Ureter (tissue), 1 donor: ENCODE data around the gene UBXN6. TPM values are rescaled to one million over a fixed set of nuclear protein-coding genes. Genes with fewer than 3 reads are reported as not detected.

Source experiments
- DNase-seq: peaks from one replicate; pipeline ENCODE4 v3.0.0-alpha.2; 2020; ENCODE audit warnings: low spot score
- total RNA-seq: library from RNA; stranded (reverse); gene quantifications from one replicate; pipeline ENCODE4 v1.2.4, GENCODE V29; 2023
- donor health status: DM: yes; HTN: yes; CAD: no.

UBXN6 gene
- total RNA-seq, 1 donor from 2014 or later = 107 TPM

GRCh38 chr19:4456843-4457653 is 546 bp downstream of the UBXN6 start:
- DNase-seq = no peak

GRCh38 chr19:4456476-4456842 is 1.1 kb downstream of the UBXN6 start:
- no peak for DNase-seq

GRCh38 chr19:4455719-4456475 is 1.7 kb downstream of the UBXN6 start:
- peak; percentile 86 for DNase-seq

- DNase-seq = peak; percentile 77
Observed at GRCh38 chr19:4454747-4455718, 2.6 kb downstream of the UBXN6 start.

- DNase-seq = no peak
Observed at GRCh38 chr19:4453232-4454179, 4.1 kb downstream of the UBXN6 start.

- DNase-seq = no peak
Observed at GRCh38 chr19:4452230-4452990, 5.2 kb downstream of the UBXN6 start.

GRCh38 chr19:4449639-4450028 is 8.0 kb downstream of the UBXN6 start:
- no peak for DNase-seq

GRCh38 chr19:4449022-4449638 is 8.5 kb downstream of the UBXN6 start:
- DNase-seq = peak; percentile 76

- DNase-seq = no peak
Observed at GRCh38 chr19:4448147-4448985, 9.2 kb downstream of the UBXN6 start.

GRCh38 chr19:4447327-4448146 is 10.1 kb downstream of the UBXN6 start:
- no peak for DNase-seq

- no peak for DNase-seq
Observed at GRCh38 chr19:4446704-4447200, 10.8 kb downstream of the UBXN6 start.

- DNase-seq = no peak
Observed at GRCh38 chr19:4445963-4446703, 11.5 kb downstream of the UBXN6 start.

- no peak for DNase-seq
Observed at GRCh38 chr19:4444765-4445741, 12.5 kb downstream of the UBXN6 start.

GRCh38 chr19:4443966-4444764 is 13.4 kb downstream of the UBXN6 start:
- no peak for DNase-seq

- no peak for DNase-seq
Observed at GRCh38 chr19:4443188-4443587, 14.4 kb downstream of the UBXN6 start.
